WTC11 (cell line): ENCODE data around the gene OSBPL6. TPM values are rescaled to one million over a fixed set of nuclear protein-coding genes. Genes with fewer than 3 reads are reported as not detected.
A peak's percentile ranks its signal among the peaks of the same experiment; 100 is the strongest.

Experiments
- ATAC-seq: fragments of 200-7000 bp; cut with Tn5 transposase; 2 replicates; pipeline ENCODE4 v1.10.0; 2021; ENCODE audit warnings: mild to moderate bottlenecking, moderate library complexity
- CTCF ChIA-PET: fragments of 300-600 bp; sonication (Branson Sonifier 250); formaldehyde crosslinking; loops from one replicate; lab custom pipeline; 2021; ENCODE audit warnings: antibody characterized with exemption; lab: Charles Lee
- POLR2A ChIA-PET: fragments of 350-600 bp; sonication (Branson Sonifier 250); formaldehyde crosslinking; loops from one replicate; lab custom pipeline; 2021; ENCODE audit warnings: antibody characterized with exemption; lab: Charles Lee
- DNase-seq: peaks from one replicate; pipeline ENCODE4 v3.0.0; 2021; ENCODE audit warnings: low spot score
- H3K27ac Mint-ChIP-seq: 2 replicates; pipeline ENCODE4 v1.8.0; 2021; ENCODE audit warnings: mixed read lengths
- H3K27me3 Mint-ChIP-seq: 2 replicates; pipeline ENCODE4 v1.8.0; 2021; ENCODE audit warnings: low read depth, mild to moderate bottlenecking, moderate library complexity, mixed read lengths
- H3K36me3 Mint-ChIP-seq: 2 replicates; pipeline ENCODE4 v1.8.0; 2021; ENCODE audit warnings: mixed read lengths
- H3K4me1 Mint-ChIP-seq: 2 replicates; pipeline ENCODE4 v1.8.0; 2022; ENCODE audit warnings: mixed read lengths
- H3K4me3 Mint-ChIP-seq: 2 replicates; pipeline ENCODE4 v1.8.0; 2021; ENCODE audit warnings: mild to moderate bottlenecking, moderate library complexity, mixed read lengths
- H3K9me3 Mint-ChIP-seq: 2 replicates; pipeline ENCODE4 v1.8.0; 2021; ENCODE audit warnings: mixed read lengths
- CREB1 ChIP-seq: sonication (generic); formaldehyde crosslinking; IDR thresholded peaks from 2 replicates; pipeline ENCODE4 v1.8.0; 2023; ENCODE audit warnings: mild to moderate bottlenecking, missing genetic modification reagents
- ETV6 ChIP-seq: sonication (generic); formaldehyde crosslinking; IDR thresholded peaks from 2 replicates; pipeline ENCODE4 v1.8.1; 2022; ENCODE audit warnings: mild to moderate bottlenecking, missing genetic modification reagents
- GRHL2 ChIP-seq: fragments of 250-450 bp; sonication (Bioruptor Pico); IDR thresholded peaks from 2 replicates; pipeline ENCODE4 v1.8.0; 2022; ENCODE audit warnings: mild to moderate bottlenecking, moderate library complexity; ENCODE audit not compliant: insufficient replicate concordance, severe bottlenecking
- HMGA2 ChIP-seq: fragments of 250-450 bp; sonication (Bioruptor Pico); IDR thresholded peaks from 2 replicates; pipeline ENCODE4 v1.4.0; 2021; ENCODE audit warnings: mild to moderate bottlenecking, moderate library complexity
- JAZF1 ChIP-seq: fragments of 250-450 bp; sonication (Bioruptor Pico); IDR thresholded peaks from 2 replicates; pipeline ENCODE4 v1.9.0; 2021; ENCODE audit warnings: moderate library complexity, mild to moderate bottlenecking, inconsistent platforms
- MYBL2 ChIP-seq: sonication (generic); formaldehyde crosslinking; IDR thresholded peaks from 2 replicates; pipeline ENCODE4 v1.8.1; 2023; ENCODE audit warnings: mild to moderate bottlenecking, moderate library complexity, missing genetic modification reagents
- NFYB ChIP-seq: sonication (generic); formaldehyde crosslinking; conservative IDR thresholded peaks from 2 replicates; pipeline ENCODE4 v1.8.0; 2022; ENCODE audit warnings: low read depth, missing genetic modification reagents
- RELA ChIP-seq: sonication (generic); formaldehyde crosslinking; IDR thresholded peaks from 2 replicates; pipeline ENCODE4 v1.8.1; 2022; ENCODE audit warnings: missing genetic modification reagents, mild to moderate bottlenecking, borderline replicate concordance
- RORB ChIP-seq: fragments of 250-450 bp; sonication (Bioruptor Pico); IDR thresholded peaks from 2 replicates; pipeline ENCODE4 v1.9.0; 2021; ENCODE audit warnings: mild to moderate bottlenecking
- SMAD4 ChIP-seq: sonication (generic); formaldehyde crosslinking; IDR thresholded peaks from 2 replicates; pipeline ENCODE4 v1.8.0; 2022; ENCODE audit warnings: mild to moderate bottlenecking, missing genetic modification reagents
- ZBTB21 ChIP-seq: sonication (generic); formaldehyde crosslinking; IDR thresholded peaks from 2 replicates; pipeline ENCODE4 v1.8.1; 2023; ENCODE audit warnings: mild to moderate bottlenecking, missing genetic modification reagents, borderline replicate concordance
- ZNF219 ChIP-seq: sonication (generic); formaldehyde crosslinking; IDR thresholded peaks from 2 replicates; pipeline ENCODE4 v1.8.0; 2023; ENCODE audit warnings: missing genetic modification reagents, mild to moderate bottlenecking, borderline replicate concordance
- ZNF416 ChIP-seq: fragments of 250-450 bp; sonication (Bioruptor Pico); IDR thresholded peaks from 2 replicates; pipeline ENCODE4 v1.9.0; 2021; ENCODE audit warnings: mild to moderate bottlenecking, inconsistent platforms
- total RNA-seq: library from RNA; stranded (reverse); gene quantifications from 3 replicates; pipeline ENCODE4 v1.2.3, GENCODE V29; 2021
- TF ChIP-seq, protein P1 (sequence below): sonication (generic); formaldehyde crosslinking; IDR thresholded peaks from 2 replicates; pipeline ENCODE4 v1.8.1; 2023; ENCODE audit warnings: mild to moderate bottlenecking, missing genetic modification reagents
- TF ChIP-seq, protein P2 (sequence below): sonication (generic); formaldehyde crosslinking; IDR thresholded peaks from 2 replicates; pipeline ENCODE4 v1.8.1; 2022; ENCODE audit warnings: low read depth, mild to moderate bottlenecking, moderate library complexity, missing genetic modification reagents, borderline replicate concordance
- TF ChIP-seq, protein P3 (sequence below): sonication (generic); formaldehyde crosslinking; IDR thresholded peaks from 2 replicates; pipeline ENCODE4 v1.8.1; 2022; ENCODE audit warnings: low read depth, missing genetic modification reagents, borderline replicate concordance
- TF ChIP-seq, protein P4 (sequence below): sonication (generic); formaldehyde crosslinking; IDR thresholded peaks from 2 replicates; pipeline ENCODE4 v1.8.0; 2022; ENCODE audit warnings: mild to moderate bottlenecking, missing genetic modification reagents
- TF ChIP-seq, protein P5 (sequence below): fragments of 250-450 bp; sonication (Bioruptor Pico); conservative IDR thresholded peaks from 2 replicates; pipeline ENCODE4 v1.9.0; 2021; ENCODE audit warnings: mild to moderate bottlenecking
- TF ChIP-seq, protein P6 (sequence below): sonication (generic); formaldehyde crosslinking; IDR thresholded peaks from 2 replicates; pipeline ENCODE4 v1.8.0; 2022; ENCODE audit warnings: mild to moderate bottlenecking, missing genetic modification reagents

The OSBPL6 gene
- total RNA-seq, 1 experiment from 2014 or later, result 9.2 TPM

DNA sequence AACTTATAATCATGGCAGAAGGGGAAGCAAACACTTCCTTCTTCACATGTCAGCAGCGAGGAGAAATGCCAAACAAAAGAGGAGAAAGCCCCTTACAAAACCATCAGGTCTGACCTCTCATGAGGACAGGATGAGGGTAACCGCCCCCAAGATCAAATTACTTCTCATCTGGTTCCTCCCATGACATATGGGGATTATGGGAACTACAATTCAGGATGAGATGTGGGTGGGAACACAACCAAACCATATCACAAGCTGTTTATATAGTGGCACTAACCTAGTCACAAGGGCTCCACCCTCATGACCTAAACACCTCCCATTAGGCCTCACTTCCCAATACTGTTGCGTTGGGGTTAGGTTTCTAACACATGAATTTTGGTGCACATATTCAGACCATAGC, 110.0 kb downstream of the OSBPL6 start (continued):
- TF ChIP-seq, protein P1, sequence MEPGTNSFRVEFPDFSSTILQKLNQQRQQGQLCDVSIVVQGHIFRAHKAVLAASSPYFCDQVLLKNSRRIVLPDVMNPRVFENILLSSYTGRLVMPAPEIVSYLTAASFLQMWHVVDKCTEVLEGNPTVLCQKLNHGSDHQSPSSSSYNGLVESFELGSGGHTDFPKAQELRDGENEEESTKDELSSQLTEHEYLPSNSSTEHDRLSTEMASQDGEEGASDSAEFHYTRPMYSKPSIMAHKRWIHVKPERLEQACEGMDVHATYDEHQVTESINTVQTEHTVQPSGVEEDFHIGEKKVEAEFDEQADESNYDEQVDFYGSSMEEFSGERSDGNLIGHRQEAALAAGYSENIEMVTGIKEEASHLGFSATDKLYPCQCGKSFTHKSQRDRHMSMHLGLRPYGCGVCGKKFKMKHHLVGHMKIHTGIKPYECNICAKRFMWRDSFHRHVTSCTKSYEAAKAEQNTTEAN (CRISPR knock-in tag), result no peak
- TF ChIP-seq SMAD4 (CRISPR knock-in tag), result no peak
- TF ChIP-seq, protein P2, sequence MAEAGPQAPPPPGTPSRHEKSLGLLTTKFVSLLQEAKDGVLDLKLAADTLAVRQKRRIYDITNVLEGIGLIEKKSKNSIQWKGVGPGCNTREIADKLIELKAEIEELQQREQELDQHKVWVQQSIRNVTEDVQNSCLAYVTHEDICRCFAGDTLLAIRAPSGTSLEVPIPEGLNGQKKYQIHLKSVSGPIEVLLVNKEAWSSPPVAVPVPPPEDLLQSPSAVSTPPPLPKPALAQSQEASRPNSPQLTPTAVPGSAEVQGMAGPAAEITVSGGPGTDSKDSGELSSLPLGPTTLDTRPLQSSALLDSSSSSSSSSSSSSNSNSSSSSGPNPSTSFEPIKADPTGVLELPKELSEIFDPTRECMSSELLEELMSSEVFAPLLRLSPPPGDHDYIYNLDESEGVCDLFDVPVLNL (CRISPR knock-in tag), result no peak
- TF ChIP-seq ZNF219 (CRISPR knock-in tag), result no peak
- TF ChIP-seq NFYB (CRISPR knock-in tag), result no peak

DNA sequence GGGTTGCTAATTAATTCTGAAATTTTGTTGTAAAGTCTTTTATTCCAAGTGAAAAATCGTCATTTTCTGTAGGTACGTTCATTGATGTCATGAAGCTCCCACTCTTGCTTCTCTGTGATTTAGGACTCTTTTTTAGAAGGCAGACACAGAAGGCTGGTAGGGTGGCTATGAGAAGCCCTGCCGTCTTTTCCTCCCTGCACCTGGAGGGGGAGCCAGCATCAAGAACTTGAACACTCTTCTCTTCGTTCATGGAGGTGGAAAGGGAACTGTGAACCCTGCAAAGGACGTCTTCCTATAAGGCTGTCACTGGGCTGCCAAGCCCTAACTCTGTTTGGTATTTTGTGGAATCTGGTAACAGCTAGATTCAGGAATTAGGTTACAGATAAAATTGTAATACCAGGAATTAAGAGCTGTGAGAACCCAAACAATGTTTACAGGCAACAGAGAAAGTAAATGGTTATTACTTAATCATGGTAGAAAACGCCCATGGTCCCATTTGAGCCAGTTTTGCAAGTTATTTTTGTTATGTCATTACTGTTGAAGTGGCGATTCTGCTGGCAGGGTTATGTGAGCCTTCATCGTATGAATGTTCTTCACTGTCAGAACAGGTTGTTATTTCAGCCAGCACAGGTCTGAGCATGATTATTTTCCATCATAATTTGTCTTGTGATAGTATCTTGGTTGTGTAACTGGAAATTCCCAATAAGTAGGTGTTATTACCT, 112.2 kb downstream of the OSBPL6 start:
- Mint-ChIP-seq H3K27me3 (no peaks in the 10 kb centered on the region), H3K27ac (no peak overlapping the region), H3K9me3 (no peaks in the 10 kb centered on the region; the same call in 1 of the 2 replicates), H3K4me3 (no peak overlapping the region), H3K36me3 (no peaks in the 10 kb centered on the region), H3K4me1 (peaks cover 8% of the 10 kb centered on the region)
- peak; percentile 70 for DNase-seq
- ChIA-PET CTCF (interaction anchor here (0.6 to 1.4 kb wide), 3 partner anchors 73 to 174 kb away, joined by 3 to 5 read pairs (median 3); no protein-coding TSS in a partner anchor), POLR2A (interaction anchor here (0.6 kb wide), 1 partner anchor 17 kb away, joined by 3 read pairs; no protein-coding TSS in a partner anchor)
- TF ChIP-seq CREB1 (CRISPR knock-in tag) (no peak), RELA (no peak), JAZF1 (CRISPR knock-in tag) (no peak), ZBTB21 (CRISPR knock-in tag) (no peak), MYBL2 (CRISPR knock-in tag) (no peak), ZNF416 (no peak), ETV6 (no peak), RORB (CRISPR knock-in tag) (no peak), GRHL2 (CRISPR knock-in tag) (no peak), HMGA2 (no peak)
- TF ChIP-seq, protein P3, sequence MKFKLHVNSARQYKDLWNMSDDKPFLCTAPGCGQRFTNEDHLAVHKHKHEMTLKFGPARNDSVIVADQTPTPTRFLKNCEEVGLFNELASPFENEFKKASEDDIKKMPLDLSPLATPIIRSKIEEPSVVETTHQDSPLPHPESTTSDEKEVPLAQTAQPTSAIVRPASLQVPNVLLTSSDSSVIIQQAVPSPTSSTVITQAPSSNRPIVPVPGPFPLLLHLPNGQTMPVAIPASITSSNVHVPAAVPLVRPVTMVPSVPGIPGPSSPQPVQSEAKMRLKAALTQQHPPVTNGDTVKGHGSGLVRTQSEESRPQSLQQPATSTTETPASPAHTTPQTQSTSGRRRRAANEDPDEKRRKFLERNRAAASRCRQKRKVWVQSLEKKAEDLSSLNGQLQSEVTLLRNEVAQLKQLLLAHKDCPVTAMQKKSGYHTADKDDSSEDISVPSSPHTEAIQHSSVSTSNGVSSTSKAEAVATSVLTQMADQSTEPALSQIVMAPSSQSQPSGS (CRISPR knock-in tag), result no peak
- TF ChIP-seq, protein P4, sequence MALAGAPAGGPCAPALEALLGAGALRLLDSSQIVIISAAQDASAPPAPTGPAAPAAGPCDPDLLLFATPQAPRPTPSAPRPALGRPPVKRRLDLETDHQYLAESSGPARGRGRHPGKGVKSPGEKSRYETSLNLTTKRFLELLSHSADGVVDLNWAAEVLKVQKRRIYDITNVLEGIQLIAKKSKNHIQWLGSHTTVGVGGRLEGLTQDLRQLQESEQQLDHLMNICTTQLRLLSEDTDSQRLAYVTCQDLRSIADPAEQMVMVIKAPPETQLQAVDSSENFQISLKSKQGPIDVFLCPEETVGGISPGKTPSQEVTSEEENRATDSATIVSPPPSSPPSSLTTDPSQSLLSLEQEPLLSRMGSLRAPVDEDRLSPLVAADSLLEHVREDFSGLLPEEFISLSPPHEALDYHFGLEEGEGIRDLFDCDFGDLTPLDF, result no peak
- TF ChIP-seq, protein P5, sequence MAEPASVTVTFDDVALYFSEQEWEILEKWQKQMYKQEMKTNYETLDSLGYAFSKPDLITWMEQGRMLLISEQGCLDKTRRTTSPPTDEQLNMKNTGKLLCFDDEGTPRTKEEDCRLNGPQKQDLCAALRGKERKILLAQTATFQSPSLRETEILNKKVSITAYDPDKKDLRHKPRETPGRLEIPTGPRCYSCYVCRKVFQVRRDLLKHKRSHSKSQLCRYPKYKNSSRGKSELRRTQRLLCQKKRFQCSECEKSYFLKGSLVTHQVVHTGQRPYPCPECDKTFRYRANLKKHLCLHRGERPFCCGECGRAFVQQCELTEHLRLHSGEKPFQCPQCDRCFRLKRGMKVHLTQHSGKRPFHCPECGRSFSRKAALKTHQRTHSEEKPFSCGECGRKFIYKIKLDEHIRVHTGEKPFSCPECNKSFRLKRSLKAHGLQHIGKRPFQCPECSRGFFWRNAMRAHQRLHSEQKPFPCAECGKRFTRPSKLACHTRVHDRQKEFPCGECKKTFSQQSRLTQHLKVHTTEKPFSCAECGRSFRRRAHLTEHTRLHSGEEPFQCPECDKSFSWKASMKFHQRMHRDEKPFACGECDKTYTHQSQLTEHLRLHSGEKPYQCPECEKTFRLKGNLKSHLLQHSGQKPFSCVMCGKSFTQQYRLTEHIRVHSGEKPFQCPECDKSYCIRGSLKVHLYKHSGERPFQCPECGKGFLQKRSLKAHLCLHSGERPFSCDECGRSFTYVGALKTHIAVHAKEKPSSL, result no peak
- TF ChIP-seq, protein P6, sequence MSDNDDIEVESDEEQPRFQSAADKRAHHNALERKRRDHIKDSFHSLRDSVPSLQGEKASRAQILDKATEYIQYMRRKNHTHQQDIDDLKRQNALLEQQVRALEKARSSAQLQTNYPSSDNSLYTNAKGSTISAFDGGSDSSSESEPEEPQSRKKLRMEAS (CRISPR knock-in tag), result no peak
- TF ChIP-seq, protein P2 (CRISPR knock-in tag), result no peak
- ATAC-seq, result peak; percentile 98
